Measurements from ENCODE around the gene PPOX.
A peak's percentile ranks its signal among the peaks of the same experiment; 100 is the strongest.

PPOX gene

DNA sequence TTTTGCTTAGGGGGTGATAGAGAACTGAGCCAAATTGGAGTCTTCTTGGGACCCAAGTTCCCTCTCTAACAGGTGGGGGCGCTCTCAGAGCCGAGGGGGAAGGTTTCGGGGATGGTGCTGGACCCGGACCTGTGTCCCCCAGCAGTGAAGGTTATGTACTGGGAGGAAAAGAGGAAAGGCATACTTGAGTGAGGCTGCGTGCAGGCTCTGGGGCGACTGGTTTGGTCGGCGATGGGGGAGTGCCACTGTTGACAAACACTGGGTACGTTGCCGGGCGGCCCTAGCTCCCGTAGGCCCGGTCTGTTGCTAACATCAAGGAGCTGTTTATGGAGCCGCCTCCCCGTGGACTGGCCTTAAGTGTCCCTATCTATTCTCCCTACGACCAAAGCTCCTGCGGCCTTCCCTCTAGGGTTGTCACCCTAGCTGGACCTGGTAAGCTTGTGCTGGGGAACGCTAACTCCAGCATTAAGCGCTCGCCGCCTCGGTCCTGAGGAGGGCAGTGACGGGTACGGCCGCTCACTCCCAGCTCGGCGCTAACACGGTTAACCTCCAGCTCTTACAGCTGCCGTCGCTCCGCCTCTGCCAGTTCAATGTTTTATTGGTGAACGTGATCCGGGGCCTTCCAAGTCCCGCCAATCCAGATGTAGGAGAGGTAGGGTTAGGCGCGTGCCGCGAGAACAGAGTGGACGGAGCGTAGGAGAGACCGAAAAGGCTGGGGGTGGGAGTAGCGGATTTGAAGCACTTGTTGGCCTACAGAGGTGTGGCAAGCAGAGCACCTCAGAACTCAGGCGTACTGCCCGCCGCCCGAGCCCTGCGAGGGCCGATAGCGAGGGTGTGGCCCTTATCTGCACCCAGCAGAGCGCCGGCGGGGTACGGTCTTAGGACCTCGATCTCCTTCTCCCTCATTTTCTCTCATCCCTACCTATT, at the start of gene PPOX:
PPOX (plus strand) TSS at position 685 of the 927 bp plus-strand sequence. CDS start 422 bp downstream, outside the sequence.
- DNase-seq: peak; percentile 97

DNA sequence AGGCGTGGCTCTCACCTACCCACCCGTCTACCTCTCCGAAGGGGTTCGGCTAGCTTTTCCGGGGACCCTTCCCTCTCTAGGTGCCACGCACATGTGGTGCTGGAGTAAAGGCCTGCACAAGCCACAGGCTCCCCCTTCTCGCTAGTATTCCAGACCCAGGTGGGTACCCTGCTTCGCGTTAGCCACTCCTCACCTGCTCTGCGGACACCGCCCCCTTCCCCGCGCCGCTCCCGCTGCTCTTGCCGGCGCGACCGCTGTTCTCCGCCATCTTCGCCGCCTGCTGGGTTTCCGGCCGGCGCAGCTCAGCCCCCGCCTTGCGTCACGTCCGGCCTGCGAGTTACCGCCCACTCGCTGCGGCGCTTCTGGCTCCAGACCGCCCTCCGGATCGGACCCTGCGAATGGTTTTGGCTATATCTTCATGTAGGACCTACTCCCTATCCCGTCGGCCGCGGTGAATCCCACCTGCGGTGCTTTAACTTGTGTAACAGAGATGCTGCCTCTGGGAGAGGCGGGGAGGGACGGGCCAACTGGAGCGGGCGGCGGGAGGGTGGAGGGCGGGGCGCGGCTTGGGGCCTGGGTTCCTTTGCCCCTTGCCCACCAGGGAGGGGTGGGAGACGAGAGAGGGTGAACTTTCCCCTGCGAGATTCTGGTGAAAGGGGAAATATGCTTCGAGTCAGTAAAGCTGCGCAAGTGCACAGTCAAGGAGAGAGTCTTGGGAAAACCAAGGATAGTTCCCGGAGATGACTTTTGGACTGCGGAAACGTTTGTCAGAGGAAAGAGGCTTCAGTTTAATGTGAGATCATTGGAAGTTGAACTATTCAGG, 48.3 kb upstream of the PPOX start, which contains the start of the genes NIT1 and PFDN2:
NIT1 (plus strand) TSS at position 347 of the 823 bp plus-strand sequence; CDS start at position 419, 72 bp downstream.
PFDN2 (minus strand) TSS at position 279 of the 823 bp plus-strand sequence; CDS start at position 268, 11 bp downstream.
- peak; percentile 79 for DNase-seq

DNA sequence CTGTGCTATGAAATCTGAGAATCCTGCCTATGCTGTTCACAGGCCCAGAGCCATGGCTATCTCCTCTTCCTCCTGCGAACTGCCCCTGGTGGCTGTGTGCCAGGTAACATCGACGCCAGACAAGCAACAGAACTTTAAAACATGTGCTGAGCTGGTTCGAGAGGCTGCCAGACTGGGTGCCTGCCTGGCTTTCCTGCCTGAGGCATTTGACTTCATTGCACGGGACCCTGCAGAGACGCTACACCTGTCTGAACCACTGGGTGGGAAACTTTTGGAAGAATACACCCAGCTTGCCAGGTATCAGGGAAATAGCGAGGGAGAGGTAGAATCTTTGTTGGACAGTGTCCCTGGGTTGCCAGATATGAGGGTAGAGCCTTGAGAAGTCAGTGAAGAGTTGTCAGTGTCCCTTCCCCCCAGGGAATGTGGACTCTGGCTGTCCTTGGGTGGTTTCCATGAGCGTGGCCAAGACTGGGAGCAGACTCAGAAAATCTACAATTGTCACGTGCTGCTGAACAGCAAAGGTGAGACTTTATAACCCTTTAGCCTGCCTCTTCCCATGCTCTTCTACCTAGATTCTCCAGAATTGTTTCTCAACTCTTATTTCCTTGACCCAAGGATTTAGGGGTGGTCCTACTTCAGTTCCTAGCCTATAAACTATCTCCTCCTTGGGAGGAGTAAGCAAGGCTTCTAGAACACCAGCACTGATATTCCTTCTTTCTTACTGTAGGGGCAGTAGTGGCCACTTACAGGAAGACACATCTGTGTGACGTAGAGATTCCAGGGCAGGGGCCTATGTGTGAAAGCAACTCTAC, 46.9 kb upstream of the PPOX start:
- peak; percentile 73 for DNase-seq

DNA sequence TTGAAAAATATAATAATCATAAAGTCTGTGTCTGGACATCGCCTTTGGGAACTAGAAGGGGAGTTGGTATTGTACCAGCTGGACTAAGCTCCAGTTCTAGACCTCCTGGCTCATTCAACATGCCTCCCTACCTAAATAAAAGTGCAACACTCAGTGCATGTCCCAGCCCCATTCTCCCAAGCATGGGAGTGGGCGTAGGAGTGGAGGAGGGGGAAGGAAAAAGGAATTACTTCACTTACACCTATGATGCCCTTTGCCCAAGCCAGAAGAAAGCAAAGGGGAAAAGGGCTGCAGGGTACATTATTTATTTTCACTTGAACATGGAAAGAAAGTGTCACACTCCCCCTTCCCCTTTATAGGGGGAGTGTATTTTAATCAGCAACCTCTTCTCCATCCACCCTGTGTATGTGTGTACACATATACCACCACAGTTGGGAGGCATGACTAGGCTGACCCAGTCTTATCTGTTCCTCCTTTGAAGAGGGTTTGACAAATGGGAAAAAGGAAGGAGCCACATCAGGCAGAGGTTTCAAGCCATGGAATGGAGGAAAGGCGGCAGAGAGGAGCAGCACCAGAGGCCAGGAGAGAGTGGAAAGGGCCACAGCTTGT, 45.1 kb upstream of the PPOX start:
- no peak for DNase-seq

DNA sequence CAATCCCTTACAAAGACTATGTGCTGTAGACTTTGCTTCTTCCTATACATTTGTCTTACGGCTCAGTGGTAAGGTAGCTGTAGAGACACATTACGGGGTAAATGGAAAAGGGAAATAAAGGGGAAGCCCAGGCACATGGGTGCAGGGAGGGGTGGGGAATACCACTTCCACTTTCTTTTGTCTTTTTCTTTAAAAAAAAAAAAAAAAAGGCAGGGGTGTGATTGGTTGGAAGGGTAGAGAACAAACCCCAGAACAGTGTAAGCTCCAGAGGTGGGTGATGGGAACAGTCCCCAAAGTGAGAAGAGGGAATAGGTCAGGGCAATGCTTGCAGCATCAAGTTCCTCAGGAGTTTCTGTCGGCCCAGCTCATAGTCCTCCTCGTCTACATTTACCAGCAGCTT, 44.4 kb upstream of the PPOX start:
- DNase-seq: no peak

DNA sequence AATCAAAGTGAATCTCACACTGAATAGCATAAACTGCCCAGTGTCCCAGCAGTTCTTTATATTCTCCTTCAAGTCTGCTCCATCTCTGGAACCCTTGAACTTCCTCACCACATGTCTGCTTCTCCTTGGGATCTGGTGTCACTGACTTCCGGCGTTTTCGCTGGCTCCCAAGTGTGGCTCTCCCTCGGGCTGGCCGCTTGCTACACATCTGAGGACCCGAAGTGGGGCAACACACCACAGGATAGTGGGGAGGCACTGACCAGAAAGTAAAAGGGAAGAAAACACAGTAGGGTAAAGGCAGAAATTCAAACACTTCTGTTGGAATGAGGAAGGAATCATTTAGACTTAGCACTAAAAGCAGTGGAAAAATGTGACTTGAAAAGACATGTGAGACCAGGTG, 43.3 kb upstream of the PPOX start:
- DNase-seq: no peak

DNA sequence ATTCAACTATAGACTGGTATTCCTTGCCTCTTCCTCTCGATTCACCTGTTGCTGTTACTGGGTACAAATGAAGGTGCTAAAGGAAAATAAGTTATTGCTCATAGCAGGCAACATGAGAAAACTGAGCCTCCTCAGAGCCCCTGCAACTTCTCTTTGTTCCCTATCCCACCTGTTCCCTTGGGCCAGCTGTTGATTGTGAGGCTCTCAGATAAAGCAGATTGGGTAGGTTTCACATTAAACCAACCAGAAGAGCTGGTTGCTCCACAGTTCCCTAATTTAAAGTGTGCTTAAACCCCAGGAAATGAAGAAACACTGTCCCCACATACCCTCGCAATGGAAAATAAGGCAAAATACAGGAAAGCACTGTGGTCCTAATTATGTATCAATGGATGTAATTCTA, 38.6 kb upstream of the PPOX start:
- no peak for DNase-seq

DNA sequence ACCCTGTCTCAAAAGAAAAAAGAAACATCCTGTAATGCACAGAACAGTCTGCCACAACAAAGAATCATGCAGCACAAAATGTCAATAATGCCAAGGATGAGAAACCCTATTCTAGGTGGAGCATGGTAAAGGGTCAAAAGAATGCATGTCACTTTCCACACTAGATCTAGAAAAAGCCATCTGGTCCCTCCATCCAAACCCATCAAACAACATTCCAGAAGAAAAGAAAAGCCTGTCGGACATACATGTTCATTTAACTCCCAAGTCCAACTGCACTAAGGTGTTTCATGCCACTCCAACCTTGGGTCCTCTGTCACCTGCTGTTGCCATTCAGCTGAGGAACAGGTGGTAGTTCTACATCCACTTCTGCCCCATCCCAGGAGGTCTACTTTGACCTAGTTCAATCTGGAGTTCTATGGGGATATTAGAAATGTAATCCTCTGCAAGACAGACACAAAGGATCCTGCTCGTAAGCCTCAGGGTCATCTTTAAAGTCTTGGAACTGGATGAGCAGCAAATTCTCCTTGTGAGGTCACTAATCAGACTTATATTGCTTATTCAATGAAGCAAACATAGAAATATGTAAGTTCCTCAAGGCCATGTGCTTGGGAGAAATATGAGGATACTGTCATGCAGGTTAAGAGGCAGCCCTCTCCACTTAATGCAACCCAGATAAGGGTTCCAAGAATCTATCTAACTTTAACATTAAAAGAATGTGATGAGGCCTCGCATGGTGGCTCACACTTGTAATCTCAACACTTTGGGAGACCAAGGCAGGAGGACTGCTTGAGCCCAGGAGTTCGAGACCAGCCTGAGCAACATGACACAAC, 37.4 kb upstream of the PPOX start:
- DNase-seq: no peak

DNA sequence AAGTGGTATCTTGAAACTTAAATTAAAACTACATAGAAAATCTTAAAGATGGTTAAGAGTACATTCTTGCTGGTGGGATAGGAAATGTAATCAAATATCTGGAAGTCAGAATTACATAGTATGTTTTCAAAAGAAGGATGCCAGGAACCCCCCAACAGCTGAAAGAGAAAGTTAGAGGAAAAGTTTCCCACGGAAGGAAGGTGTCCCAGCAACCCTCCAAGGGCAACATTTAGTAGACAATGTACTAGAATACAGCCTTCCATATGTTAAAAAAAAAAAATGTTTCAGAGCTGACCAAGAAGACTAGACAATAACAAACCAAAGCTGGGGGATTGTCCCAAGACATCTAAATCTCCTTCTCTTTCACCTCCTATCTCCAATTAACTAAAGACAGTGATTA, 36.0 kb upstream of the PPOX start:
- DNase-seq: no peak

DNA sequence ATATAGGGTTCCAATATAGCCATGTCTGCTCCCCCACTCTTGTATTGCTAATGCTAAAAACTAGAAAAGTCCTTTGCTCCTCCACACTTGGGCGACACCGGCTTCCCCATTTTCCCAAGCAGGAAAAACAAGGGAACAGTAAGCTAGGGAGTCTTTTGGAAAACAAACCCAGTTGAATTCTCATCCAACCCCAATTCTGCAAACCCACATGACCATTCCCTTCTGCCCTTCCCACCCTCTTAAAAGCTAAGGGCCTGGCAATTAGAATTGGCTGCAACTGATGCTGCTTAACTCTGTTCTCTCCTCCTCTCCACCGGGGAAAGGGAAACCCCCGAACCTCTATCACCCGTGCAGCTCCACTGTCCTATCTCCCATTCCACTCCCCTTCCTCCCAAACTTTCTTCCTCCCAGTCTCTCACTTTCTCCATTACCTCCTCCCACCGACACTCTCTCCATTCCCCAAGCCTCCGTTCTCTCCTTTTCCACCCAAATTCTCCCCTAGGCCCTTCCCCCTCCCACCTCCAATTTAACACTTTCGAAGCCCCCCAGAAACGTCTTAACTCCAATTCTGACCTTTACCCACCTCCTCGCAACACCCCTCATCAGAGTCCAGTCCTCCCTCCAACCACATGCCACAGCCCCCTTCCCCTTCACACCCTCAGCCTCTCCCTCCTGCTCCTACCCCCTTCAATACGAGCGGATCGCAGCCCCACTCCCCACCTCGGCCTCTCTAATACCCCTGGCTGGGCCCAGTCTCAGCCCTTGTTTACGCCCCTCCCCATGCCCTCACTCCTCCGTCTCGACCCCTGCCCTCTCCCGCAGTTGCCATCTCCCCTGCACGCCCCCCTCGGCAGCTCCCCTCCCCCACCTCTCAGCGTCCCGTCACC, 34.5 kb upstream of the PPOX start:
- no peak for DNase-seq

DNA sequence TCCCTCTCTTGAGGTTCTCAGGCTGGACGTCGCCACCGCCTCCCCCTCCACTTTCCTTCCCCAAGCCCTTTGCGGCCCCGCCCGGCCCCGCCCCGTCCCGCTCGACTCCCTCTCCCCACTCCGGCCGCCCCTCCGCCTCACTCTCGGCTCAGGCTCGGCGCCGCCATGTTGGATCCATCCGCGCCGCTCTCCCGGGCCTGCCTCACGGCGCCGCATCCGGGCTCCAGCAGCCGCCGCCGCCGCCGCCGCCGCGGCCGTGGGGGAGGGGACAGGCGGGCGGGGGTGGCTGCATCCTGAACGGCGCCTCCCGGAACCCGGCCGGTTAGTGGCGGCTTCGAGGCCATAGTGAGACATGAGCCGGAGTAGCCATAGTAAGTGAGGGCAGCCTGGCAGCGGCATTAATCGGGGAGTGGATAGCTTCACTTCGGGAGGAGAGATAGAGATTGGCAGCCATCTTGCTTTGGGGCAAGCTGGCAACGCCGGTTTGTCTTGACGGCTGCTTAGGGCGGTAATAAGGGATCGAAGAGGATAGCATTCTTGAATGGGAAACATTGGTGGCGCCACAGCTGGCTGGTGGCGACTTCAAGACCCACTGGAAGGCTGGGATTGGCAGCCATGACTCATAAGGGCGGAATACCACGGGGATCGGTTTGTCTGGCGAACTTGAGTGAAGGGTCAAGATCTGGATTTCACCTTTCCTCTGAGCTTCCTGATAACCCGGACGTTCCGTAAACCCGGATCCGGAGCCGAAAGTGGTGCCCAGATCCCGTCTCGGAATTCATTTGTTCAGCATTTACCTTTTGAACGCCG, 33.6 kb upstream of the PPOX start, which contains the start of gene DEDD:
DEDD (minus strand) TSS at position 258 of the 810 bp plus-strand sequence. CDS start 8,205 bp downstream, outside the sequence.
- peak; percentile 98 for DNase-seq

DNA sequence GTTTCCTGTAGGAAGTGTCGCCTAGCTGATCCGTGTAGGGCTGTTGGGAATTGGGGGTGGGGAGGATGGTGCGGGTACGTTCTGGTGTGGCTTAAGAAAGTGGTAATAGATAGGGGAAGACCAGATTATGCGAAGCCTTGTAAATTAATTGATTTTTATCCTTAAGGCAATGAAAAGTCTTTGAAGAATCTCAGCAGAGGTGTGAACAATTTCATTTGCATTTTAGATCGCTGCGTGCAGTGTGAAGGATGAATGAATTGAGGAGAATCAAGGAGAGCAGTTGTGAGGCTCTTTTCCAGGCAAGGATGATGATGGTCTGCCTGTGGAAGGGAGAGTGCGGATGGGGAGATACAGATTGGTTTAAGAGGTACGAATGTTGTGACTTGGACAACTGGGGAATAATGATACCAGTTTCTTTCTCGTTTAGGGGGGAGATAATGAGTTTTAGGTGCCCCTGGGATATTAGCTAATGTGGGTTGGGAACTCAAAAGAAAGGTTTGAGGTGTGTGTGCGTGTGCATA, 32.9 kb upstream of the PPOX start:
- DNase-seq: no peak

DNA sequence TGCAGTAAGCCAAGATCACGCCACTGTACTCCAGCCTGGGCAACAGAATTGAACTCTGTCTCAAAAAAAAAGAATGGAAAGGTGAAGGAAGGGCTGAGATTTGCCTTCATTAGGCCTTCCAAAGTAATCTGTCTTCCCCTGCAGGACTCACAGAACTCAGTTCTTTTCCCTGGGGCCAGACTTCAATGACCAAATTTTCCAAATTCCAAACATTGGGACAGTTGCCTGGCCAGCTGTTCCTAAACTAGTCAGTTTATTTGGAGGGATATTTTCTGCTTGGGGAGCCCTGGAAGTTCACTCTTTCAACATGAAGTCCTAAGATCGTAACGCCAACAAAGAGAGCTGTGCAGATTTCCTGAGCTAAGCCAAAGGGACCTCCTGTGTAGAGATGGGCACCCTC, 28.3 kb upstream of the PPOX start:
- no peak for DNase-seq

DNA sequence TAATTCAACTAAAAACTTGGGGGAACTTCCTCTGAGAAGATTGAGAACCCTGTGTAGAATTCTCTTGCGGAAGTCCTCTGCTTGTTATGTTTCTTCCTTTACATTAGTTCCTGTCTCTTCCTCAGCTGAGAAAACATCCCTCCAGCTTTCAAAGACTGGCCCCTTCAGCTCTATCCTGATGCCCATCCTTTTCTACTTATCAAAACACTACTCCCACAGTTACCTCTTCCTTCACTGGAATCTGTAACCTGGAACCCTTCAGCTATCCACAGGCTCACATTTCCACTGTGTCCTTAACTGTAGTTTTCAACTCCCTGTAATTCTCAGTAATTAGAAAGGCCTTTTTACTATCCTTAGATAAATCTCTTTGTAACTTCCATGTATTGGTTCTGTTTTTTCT, 27.8 kb upstream of the PPOX start:
- no peak for DNase-seq

DNA sequence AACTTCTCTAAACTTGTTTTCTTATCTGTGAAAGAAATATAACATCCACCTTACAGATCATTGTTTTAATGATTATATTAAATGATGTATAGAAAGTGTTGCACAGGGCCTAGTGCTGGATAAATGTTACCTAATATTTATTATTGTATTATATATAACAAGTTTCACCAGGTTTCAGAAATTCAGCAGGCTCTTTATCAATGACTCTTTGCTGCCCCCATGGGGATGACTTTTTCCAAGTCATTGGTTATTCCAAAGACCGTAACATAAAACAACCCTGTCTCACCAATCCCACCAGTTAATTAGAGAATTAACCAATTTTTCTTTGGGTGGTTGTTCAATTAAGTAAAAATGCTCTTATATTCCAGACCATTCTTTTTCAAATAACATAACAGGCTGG, 26.5 kb upstream of the PPOX start:
- peak; percentile 45 for DNase-seq

DNA sequence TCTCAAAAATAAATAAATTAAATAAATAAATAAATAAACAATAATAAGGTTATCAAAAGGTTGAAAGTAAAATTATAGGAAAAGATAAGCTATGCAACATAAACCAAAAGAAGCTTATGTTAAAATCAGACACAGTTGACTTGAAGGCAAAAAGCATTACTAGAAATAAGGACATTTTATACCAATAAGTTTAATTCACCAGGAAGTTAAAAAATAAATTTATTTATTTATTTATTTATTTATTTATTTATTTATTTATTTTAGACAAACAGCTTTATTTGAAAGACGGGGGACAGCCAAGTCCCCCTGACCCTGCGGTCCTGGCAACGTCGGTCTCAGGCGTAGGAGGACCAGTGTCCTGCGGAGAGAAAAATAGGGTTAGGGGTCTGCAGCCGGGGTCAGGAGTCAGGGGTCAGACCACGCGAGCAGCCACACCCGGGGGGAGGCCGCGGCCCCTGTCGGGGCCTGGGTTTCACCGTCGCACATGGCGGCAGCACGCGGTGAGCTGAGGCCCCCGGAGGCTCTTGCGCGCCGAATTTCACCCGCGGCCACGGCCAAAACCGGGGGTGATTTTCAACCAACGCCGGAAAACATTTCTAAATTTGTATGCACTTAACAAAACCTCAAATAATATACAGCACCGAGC, 25.3 kb upstream of the PPOX start:
- DNase-seq: no peak

DNA sequence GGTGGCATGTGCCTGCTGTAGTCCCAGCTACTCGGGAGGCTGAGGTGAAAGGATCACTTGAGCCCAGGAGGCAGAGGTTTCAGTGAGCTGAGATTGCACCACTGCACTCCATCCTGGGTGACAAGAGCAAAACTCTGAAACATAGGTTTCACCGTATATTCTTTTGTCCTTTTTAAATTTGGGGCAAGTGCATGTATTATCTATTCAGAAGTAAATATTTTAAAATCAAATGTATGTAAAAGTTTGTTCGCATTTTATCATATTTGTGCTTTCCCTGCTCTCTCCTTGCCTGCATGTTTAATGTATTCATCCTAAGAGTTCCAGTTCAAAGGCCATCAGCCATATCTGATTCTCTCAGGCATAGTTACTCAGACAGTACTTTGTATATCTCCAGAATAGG, 20.4 kb upstream of the PPOX start:
- no peak for DNase-seq

DNA sequence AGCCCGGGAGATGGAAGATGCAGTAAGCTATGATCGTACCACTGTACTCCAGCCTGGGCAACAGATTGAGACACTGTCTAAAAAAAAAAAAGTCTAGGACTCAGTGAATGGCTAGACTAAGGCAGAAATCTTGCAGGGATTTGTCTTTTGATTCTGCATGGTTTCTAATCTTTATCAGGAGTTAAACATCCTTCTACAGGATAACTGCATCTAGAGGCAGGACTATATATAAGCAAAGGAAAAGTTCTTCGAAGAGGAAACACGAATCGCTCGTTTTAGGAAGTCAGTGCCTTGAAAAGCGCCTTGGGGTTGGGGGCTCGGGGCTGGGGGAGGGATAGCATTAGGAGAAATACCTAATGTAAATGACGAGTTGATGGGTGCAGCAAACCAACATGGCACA, 13.1 kb upstream of the PPOX start:
- DNase-seq: no peak

Data from fibroblast of upper back skin (primary cell).